Medulla oblongata (tissue), 1 donor: Measurements from ENCODE around the gene ST6GALNAC1.
"Not testable (repeated sequence)": the region's sequence is repeated elsewhere in the genome, so short reads cannot be mapped to it uniquely, and the experiment has no call there.

Source experiments
- DNase-seq: peaks from one replicate; pipeline ENCODE4 v3.0.0-alpha.2; 2015; ENCODE audit errors: extremely low spot score

Gene ST6GALNAC1

DNA sequence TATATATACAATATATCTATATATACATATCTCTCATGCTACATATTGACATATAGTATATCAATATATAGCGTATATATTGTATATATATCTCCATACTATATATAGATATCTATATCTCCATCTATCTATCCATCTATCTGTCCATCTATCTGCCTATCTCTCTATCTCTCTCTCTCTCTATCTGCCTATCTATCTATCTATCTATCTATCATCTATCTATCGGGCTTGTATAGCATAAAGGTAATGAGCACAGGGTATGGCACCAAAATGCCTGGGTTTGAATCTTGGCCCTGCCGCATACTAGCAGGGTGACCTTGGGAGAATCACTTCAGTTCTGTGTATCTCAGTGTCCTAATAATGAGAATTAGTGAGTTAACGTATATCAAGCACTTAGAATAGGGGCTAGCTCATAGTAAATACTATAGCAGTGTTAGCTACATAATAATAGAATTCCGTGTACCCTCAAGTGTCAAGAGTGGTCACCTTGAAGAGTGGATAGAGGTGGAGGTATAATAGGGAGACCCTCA, 1.5 kb downstream of the ST6GALNAC1 start:
- no peak for DNase-seq

GRCh38 chr17:76641501-76641900, 2.1 kb downstream of the ST6GALNAC1 start:
- DNase-seq = no peak

DNA sequence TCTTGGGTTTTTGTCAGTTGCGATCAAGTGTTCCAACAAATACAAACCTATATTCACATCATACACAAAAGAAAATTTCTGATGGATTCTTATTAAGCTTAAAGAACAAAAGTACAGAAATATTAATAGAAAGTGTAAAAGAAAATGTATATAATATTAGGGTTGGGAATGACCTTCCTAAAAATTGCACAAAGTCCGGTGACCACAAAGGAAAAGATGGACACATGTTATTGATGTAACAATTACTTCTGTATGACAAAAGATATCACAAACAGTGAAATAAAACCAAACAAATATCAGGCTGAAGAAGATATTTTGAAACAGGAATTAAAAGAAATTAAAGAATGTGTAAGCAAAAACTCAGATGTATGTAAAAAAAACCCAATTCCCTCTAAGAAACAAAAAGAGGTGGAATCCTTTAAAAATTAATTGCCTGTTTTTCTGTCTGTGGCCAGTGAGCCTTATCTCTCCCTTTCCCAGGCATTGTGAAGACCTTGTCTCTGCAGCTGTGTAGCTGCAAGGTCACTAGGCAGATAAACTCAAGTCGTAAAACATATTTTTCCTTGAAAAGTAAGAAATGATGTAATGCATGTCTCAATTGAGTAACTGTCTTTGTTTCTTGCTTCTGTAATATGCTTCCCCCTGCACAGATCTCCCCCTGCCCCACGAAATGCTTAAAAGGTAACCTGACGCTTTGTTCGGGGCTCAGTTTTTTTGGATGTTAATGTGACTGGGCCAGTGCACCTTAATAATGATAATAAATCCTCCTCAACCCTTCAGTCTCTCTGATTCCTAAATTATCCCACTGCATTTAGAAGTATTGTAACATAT, 2.8 kb downstream of the ST6GALNAC1 start:
- DNase-seq = no peak

GRCh38 chr17:76638263-76638662, 5.3 kb downstream of the ST6GALNAC1 start:
- no peak for DNase-seq

DNA sequence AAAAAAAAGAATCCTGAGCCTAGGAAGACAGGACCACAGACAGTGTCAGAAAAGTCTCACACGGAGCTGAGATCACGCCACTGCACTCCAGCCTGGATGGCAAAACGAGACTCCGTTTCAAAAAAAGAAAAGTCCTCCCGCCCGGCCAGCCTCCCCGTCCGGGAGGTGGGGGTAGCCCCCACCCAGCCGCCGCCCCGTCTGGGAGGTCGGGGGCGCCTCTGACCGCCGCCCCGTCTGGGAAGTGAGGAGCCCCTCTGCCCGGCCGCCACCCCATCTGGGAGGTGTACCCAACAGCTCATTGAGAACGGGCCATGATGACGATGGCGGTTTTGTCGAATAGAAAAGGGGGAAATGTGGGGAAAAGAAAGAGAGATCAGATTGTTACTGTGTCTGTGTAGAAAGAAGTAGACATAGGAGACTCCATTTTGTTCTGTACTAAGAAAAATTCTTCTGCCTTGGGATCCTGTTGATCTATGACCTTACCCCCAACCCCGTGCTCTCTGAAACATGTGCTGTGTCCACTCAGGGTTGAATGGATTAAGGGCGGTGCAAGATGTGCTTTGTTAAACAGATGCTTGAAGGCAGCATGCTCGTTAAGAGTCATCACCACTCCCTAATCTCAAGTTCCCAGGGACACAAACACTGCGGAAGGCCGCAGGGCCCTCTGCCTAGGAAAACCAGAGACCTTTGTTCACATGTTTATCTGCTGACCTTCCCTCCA, 6.9 kb downstream of the ST6GALNAC1 start:
- DNase-seq = not testable (repeated sequence)

- no peak for DNase-seq
These were observed 7.7 kb downstream of the ST6GALNAC1 start for GRCh38 chr17:76635659-76636360.

DNA sequence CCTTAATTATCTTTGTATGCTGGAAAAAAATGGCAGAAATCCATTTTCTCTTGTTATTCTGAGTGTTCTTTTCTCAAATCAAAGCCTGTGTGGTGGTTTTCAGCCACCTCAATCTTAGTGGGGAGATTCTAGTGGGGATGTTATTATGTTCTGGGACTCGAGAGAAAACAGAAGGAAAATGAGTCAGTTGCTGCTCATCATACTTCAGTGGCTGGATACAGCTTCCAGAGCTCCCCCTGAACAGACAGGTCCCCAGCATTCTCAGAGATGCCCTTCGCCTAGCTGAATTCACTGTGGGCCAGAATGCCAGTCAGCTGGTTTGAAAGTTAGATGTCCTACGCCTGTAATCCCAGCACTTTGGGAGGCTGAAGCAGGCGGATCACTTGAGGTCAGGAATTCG, 8.5 kb downstream of the ST6GALNAC1 start:
- no peak for DNase-seq

- DNase-seq = no peak
These were observed 9.8 kb downstream of the ST6GALNAC1 start for GRCh38 chr17:76633628-76634328.

DNA sequence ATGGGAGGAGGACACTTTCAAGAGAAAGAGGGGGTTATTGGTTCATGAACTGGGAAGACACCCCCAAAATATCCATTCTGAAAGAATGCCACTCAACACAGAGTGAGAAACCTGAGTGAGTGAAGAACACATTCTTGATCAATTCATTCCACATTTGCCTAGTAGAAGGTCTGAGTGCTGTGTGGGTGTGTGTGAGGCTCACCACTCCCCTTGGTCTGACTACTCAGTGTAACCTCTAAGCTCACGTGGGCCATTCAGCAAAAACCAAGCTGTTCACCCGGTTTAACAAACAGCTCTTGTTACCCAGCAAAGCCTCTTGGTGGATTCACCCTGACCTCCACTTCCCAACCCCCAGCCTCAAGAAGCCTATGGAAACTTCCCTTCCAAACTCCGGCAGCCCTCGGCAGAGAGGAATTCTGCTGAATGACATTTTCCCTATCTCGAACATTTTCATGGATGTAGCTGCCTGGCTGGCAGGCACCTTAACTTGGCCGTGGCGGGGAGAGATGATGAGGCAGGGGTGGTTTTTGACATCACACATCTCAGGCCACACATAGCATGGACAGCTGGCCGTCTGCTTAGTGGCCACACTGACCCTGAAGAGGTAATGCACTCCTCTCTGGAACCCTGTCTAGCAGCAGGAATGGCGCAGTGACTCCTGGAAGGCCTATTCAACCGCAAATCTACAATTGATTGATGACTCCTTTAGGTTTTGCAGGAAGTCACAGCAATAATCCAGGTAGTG, 11.6 kb downstream of the ST6GALNAC1 start:
- no peak for DNase-seq

DNA sequence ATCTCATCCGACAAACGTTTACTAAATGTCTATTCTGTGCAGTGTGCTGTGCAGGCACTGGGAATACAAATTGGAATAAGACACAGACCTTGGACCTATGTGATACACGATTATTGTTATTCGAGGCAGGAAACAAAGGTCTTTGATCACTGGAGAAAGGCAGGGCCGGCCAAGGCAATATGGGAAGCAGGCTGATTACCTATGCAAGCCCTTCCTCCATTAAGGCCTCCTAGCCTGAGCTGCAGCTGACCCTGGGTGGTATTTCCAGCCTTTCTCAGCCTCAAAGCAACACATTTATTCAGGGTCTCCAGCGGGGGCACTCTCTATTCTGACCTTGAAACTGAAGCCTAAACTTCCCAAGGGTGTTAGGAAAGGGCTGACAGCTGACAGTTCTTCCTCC, 13.4 kb downstream of the ST6GALNAC1 start:
- no peak for DNase-seq

- no peak for DNase-seq
These were observed 16.0 kb downstream of the ST6GALNAC1 start for GRCh38 chr17:76627510-76627909.

- DNase-seq = no peak
These were observed 17.1 kb downstream of the ST6GALNAC1 start for GRCh38 chr17:76626442-76626841.

DNA sequence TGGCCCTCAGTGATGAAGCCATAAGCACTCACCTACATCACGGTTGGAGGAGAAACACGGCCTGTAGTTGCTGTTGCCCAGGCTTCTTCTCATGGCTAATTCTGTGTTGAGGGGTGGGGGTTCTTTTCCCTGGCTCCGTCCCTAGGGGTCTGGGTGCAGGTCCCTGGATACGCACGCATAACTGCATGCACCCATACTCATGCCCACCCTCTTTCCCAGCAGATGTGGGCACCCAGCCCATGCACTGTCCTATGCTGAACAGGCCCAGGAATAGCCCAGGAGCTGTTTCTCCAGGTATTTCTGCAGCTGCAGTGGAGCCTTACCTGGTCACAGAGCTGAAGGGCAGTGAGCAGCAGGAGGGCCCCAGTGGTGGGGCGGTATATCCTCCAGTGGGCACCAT, 18.1 kb downstream of the ST6GALNAC1 start:
- DNase-seq = no peak

GRCh38 chr17:76623271-76624146, 20.0 kb downstream of the ST6GALNAC1 start:
- DNase-seq = peak; percentile 67

DNA sequence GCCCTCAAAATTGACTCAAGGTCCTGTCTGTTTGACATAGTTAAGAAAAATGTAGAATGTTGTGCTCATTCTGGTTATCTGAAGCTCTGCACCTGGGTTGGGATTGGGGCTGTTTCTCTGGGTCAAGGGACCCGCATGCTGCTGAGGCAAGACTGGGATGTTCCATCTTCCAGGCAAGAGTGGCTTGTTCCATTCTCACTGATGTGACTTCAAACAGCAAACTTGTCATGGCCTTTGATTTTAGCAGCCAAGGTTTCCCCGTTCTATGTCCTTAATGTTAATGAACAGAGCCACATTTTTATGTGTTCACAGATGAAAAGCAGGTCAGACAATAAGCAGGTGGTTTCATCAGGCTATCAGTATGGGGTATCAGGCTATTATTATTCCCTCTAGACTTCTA, 25.7 kb downstream of the ST6GALNAC1 start:
- DNase-seq = no peak

DNA sequence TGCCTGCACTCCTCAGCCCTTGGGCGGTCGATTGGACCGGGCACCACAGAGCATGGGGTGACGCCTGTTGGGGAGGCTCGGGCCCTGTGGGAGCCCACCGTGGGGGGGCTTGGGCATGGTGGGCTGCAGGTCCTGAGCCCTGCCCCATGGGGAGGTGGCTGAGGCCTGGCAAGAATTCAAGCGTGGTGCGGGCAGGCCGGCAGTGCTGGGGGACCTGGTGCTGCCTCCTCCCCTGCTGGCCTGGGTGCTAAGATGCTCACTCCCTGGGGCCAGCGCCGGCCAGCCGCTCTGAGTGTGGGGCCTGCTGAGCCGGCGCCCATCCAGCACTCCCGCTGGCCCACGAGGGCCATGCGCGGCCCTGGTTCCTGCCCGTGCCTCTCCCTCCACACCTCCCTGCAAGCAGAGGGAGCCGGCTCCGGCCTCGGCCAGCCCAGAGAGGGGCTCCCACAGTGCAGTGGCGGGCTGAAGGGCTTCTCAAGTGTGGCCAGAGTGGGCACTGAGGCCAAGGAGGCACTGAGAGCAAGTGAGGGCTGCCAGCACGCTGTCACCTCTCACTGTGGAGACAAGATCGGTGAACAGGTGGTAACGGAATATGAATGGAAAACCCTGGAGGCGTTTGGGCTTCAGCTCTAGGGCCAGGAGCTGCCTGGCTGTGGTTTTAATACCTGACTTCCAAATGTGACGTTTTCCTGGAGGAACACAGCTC, 28.5 kb downstream of the ST6GALNAC1 start:
- no peak for DNase-seq

DNA sequence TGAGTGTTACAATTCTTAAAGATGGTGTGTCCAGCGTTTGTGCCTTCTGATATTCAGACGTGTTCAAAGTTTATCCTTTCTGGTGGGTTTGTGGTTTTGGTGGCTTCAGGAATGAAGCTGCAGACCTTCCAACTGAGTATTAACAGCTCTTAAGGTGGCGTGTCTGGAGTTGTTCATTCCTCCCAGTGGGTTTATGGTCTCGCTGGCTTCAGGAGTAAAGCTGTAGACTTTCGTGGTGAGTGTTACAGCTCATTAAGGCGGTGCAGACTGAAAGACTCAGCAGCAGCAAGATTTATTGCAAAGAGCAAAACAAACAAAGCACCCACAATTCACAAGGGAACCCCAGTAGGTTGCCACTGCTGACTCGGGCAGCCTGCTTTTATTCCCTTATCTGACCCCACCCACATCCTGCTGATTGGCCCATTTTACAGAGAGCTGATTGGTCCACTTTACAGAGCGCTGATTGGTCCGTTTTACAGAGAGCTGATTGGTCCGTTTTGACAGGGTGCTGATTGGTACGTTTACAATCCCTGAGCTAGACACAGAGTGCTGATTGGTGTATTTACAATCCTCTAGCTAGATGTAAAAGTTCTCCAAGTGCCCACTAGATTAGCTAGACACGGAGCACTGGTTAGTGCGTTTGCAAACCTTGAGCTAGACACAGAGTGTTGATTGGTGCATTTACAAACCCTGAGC, 29.3 kb downstream of the ST6GALNAC1 start:
- not testable (repeated sequence) for DNase-seq

- DNase-seq = no peak
These were observed 30.3 kb downstream of the ST6GALNAC1 start for GRCh38 chr17:76612977-76613851.
